ENCODE measurements around the gene SLC16A3.

Gene SLC16A3

DNA sequence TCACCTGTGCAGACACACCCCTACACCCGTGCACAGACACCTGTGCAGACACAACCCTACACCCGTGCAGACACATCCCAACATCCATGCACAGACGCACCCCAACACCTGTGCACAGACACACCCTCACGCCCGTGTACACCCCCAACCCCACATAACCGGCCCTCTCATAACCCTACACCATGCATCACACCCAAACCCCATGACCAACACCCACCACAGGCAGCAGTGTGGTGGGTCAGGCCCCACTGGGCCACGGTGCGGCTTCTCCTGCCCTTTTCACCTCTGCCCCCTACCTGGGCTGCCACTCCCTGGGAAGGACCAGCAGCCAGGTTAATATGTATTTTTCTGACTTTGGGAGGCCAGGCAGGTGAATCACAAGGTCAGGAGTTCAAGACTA is 4.2 kb upstream of the SLC16A3 start:
- DNase-seq, result no peak

DNA sequence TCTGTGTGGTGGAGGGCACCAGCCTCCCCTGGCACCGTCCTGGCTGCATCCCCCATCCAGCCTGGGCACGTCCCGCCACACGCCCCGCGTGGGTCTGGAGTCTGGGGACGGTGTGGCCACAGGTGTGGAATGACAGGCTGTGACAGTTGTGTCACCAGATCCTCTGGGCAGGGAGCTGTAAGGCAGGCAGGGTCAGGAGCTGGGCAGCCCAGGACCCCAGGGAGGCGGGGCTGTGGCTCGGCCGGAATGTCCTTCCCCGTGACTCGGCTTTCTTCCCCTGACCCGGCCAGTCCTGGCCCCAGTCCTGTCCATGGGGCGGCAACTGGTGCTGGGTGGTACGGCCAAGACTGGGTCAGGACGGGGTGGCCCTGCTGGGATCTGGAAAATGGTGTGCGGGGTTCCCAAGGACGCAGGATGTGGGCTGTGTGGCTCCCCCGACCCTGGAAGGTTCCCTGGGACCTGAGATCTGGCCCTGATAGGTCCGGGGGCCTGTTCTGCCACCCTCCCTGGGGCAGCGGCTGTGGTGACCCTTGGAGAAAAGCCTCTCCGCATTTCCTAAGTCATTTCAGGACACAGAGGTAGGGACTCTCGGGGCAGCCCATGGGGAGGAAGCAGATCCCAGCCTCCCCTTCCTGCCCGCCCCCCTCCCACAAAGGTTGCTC is 3.3 kb upstream of the SLC16A3 start:
- no peak for DNase-seq

DNA sequence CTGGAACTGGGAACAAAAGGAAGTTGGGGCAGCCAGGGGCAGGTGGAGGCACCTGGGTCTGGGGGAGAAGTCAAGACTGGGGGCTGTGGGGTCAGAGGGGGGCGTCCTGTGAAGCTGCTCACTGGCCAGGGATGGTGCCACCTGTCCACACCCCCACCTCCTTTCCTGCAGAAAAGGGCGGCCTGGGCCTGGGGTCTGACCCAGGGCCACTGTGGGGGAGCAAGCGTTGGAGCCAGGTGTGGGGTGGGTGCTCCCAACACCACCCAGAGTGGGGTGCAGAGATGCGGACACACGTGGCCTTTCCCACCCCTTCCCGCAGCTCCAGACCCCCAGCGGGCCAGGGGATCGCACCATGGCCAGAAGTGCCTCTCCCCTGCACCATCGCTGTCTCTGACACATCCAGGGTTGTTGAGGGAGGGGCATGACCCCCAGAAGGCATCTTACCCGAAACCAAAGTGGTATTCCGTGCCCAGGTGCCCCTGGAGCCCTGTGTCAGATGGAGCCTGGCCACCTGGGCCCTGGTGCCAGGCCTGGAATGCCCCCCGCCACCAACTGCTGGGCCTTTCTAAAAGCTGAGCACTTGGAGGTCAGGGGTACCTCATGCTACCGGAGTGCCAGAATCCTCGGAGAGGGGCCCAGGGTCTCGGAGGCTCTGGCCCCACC is 2.6 kb upstream of the SLC16A3 start:
- no peak for DNase-seq

DNA sequence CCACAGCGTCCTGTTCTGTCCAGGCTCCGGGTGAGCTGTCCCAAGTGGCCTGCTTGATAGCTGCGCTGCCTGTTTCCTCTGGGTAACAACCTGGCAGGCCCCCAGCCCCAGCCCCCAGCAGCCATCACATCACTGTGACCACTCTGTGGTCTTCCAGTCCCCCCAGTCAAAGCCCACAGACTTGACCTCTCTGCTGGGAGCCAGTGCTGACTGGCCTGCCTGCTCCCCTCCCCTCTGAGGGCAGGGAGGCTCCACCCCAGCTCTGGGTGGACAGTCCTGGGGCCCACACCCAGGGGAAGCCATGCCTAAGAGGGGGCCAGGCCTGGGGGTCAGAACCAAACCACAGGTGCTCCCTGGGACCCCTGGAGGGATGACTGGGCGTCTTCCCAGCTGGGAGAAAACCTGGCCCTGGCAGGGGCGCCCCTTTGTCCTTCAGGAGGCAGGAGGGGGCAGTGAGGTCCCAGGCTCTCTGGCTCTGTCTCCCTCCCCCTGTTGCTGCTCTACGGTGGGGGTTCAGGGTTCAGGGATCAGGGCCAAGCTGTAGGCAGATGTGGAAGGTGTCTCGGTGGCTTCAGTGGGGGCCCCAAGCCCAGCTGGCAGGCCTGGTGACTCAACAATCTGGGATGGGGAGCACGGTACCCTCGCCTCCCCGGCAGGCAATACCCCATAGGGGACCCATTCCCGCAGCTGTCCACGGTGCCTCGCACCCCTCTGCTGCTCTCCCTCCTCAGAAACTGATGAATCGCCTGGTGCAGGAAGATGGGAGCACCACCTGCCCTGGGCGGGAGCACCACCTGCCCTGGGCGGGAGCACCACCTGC is 1.8 kb upstream of the SLC16A3 start:
- no peak for DNase-seq

DNA sequence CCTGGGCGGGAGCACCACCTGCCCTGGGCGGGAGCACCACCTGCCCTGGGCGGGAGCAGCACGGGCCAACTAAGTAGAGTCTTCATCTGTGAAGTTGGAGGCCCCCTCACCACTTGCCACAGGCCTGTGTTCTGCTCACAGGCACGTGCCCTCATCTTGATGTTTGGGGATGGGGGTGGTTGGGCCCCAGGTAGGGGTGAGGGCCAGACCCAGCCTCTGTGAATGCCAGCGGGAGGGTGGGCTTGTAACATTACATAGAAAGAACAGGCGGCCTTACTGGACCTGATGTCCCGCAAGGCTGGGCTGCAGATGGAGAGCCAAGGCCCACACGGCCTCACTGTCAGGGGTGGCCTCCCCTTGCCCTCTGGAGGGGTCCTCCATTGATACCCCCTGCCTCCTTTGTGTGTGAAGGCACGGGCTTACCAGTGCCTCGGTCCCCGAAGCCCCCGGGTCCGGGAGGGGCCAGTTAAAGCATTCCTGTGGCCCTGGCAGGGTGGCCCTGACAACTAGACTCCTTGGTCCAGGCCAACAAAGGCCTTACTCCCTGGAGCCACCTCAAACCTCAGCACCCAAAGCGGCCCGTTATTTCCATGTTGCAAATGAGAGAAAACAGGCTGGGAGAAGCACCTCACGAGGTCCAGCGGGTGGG is 1.1 kb upstream of the SLC16A3 start:
- DNase-seq, result no peak

GRCh38 chr17:82228278-82228841 is 482 bp upstream of the SLC16A3 start:
- DNase-seq, result no peak

- DNase-seq, result no peak
Observed at GRCh38 chr17:82229698-82230608, 1.1 kb downstream of the SLC16A3 start.

DNA sequence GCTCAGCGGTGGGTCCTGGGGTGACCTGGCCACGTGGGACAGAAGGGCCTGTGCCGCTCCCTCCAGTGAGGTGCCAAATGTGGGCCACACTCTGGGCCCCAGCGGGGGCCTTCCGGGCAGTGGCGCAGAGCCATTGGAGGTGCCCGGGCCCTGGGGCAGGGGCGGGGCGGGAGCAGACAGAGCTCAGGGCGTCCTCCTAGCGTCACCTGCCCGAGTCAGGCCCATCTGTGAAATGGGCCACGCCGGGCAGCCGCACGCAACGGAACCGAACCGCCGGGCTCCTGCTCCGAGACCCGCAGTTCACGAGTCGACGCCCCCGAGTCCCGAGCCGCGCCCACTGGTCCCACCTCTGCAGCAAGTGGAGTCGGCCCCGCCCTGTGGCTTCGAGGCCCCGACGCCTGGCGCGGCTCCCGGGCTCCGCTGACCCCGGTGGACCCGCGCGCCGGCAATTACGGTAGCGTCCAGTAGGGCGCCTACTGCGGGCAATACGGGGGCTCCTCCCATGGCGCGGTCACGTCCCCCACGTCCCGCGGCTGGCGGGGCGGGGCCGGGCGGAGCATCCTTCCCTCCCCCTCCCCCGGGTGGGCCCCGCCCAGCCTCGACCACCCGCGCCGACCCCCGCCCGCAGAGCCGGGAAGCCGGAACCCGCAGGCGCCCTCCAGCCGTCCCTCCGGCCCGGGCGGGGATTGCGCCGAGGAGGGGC is 1.9 kb downstream of the SLC16A3 start:
- no peak for DNase-seq

DNA sequence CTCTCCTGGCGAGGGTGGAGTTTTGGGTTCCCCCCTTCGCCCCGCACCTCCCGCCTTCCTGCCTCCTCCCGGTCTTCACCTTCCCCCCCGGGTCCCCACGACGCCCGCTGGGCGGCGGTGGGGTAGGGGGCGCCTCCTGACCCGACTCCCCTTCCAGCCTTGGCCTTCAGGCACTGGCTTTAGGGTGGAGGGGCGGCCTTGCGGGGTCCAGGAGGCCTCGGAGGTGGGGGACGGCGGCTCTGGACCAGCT is 2.4 kb downstream of the SLC16A3 start:
- DNase-seq, result no peak

GRCh38 chr17:82231562-82232321 is 2.9 kb downstream of the SLC16A3 start:
- no peak for DNase-seq

DNA sequence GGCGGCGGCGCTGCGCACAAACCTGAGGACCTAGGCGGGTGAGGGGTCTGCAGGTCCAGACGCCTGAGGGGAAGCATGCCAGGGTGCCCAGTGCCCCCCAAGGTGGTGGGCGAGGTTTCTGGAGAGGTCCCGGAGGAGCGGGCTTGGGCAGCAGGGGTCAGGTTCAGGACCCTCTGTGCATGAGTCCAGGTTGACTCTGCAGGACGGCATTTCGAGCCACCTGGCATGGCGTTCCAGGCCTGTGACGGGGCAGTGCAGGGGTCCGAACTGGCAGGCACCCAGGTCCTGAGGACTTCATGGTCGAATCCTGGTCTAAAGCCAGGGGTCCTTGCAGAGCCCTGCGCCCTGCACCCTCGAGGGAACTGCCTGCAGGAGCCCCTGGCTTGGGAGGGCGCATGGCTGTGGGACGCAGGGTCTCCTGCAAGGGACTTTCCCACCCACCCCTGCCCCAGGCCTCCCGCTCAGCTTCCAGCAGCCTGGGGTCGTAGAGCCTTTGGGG is 3.5 kb downstream of the SLC16A3 start:
- no peak for DNase-seq

- DNase-seq, result no peak
Observed at GRCh38 chr17:82232876-82233785, 4.3 kb downstream of the SLC16A3 start.

GRCh38 chr17:82234211-82235055 is 5.6 kb downstream of the SLC16A3 start:
- DNase-seq, result no peak

GRCh38 chr17:82235056-82235774 is 6.4 kb downstream of the SLC16A3 start:
- no peak for DNase-seq

GRCh38 chr17:82235775-82236141 is 6.9 kb downstream of the SLC16A3 start:
- DNase-seq, result no peak

DNA sequence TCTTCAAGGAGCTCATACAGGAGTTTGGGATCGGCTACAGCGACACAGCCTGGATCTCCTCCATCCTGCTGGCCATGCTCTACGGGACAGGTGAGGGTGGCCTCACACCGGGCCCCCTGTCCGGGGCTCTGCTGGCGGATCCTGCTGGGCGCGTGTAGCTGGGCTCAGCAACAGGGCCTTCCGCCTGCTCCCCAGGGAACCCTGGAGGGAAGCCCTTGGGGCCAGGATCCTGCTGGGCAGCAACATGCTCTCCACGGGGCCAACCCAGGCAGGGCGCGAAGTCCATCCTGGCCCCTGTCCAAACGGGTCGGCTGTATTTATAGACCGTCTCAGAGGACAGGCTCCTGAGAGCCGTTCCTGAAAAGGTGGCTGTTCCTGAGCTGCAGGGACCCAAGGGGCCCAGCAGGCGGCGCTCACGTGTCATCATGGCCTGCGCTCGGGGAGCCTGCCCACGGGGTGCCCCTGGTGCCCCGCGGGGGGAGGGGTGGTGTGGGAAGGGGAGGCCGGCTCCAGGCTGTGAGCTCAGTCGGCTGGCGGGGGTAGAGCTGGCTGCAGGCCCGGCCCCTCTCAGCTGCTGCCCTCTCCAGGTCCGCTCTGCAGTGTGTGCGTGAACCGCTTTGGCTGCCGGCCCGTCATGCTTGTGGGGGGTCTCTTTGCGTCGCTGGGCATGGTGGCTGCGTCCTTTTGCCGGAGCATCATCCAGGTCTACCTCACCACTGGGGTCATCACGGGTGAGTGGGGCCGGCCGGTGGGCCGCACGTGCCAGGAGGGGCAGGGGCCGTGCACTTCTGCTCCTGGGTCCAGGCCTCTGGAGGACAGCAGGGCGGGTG is 7.5 kb downstream of the SLC16A3 start:
- DNase-seq, result peak; percentile 49
